ENCODE measurements around the gene MAK.
"Not testable (repeated sequence)": the region's sequence is repeated elsewhere in the genome, so short reads cannot be mapped to it uniquely, and the experiment has no call there.

MAK gene

GRCh38 chr6:10759884-10760329, 78.4 kb downstream of the MAK start:
- Histone ChIP-seq H2AFZ (ENCODE audit: low read depth, low read length) (no peak overlapping the region), H3K9me3 (ENCODE audit: insufficient read depth, low read length, severe bottlenecking) (no peaks in the 10 kb centered on the region), H4K20me1 (ENCODE audit: insufficient read depth, low read length) (no peaks in the 10 kb centered on the region; the same call in 1 of the 2 replicates), H3K4me3 (ENCODE audit: low read depth in 1 of 2, low read length in 2 of 2) (no peak overlapping the region), H3K4me1 (ENCODE audit: insufficient read depth, low read length) (no peaks in the 10 kb centered on the region), H3K27ac (ENCODE audit: low read length) (no peak overlapping the region), H3K4me2 (ENCODE audit: insufficient read depth, low read length) (no peak overlapping the region), H3K36me3 (ENCODE audit: insufficient read depth, low read length) (peaks cover 48% of the 10 kb centered on the region), H3K79me2 (ENCODE audit: insufficient read depth, low read length) (peaks cover 31% of the 10 kb centered on the region), H3K9ac (ENCODE audit: low read depth, low read length) (no peak overlapping the region), H3K27me3 (ENCODE audit: insufficient read depth, low read length, poor library complexity) (no peaks in the 10 kb centered on the region)
- ATAC-seq (ENCODE audit: insufficient read depth, low read depth): no peak
- no peak for DNase-seq
- TF ChIP-seq CTCF (IDR thresholded peaks at IDR 0.05; ENCODE audit: borderline replicate concordance, extremely low read depth, low read length, poor library complexity, severe bottlenecking): no peak
- TF ChIP-seq EZH2 (IDR thresholded peaks at IDR 0.05; ENCODE audit: borderline replicate concordance, low read depth, low read length, severe bottlenecking): no peak

- Histone ChIP-seq H3K27ac (ENCODE audit: low read length) (no peak overlapping the region), H3K9me3 (ENCODE audit: insufficient read depth, low read length, severe bottlenecking) (no peaks in the 10 kb centered on the region), H3K4me2 (ENCODE audit: insufficient read depth, low read length) (no peak overlapping the region), H3K36me3 (ENCODE audit: insufficient read depth, low read length) (peaks cover 54% of the 10 kb centered on the region), H3K4me1 (ENCODE audit: insufficient read depth, low read length) (no peaks in the 10 kb centered on the region), H3K9ac (ENCODE audit: low read depth, low read length) (no peak overlapping the region), H3K27me3 (ENCODE audit: insufficient read depth, low read length, poor library complexity) (no peaks in the 10 kb centered on the region), H3K79me2 (ENCODE audit: insufficient read depth, low read length) (peaks cover 37% of the 10 kb centered on the region), H2AFZ (ENCODE audit: low read depth, low read length) (no peak overlapping the region), H3K4me3 (ENCODE audit: low read depth in 1 of 2, low read length in 2 of 2) (no peak overlapping the region), H4K20me1 (ENCODE audit: insufficient read depth, low read length) (peaks cover 5% of the 10 kb centered on the region; the same call in 1 of the 2 replicates)
- ATAC-seq (ENCODE audit: insufficient read depth, low read depth) (peak; percentile 77), DNase-seq (no peak)
- TF ChIP-seq EZH2 (IDR thresholded peaks at IDR 0.05; ENCODE audit: borderline replicate concordance, low read depth, low read length, severe bottlenecking): no peak
- TF ChIP-seq CTCF (IDR thresholded peaks at IDR 0.05; ENCODE audit: borderline replicate concordance, extremely low read depth, low read length, poor library complexity, severe bottlenecking): peak; percentile 59
Measured at GRCh38 chr6:10759312-10759839, 79.0 kb downstream of the MAK start.

GRCh38 chr6:10756085-10756484, 82.3 kb downstream of the MAK start:
- DNase-seq: no peak
- TF ChIP-seq CTCF (IDR thresholded peaks at IDR 0.05; ENCODE audit: borderline replicate concordance, extremely low read depth, low read length, poor library complexity, severe bottlenecking) (no peak), EZH2 (IDR thresholded peaks at IDR 0.05; ENCODE audit: borderline replicate concordance, low read depth, low read length, severe bottlenecking) (no peak)

GRCh38 chr6:10751757-10752156, 86.6 kb downstream of the MAK start:
- H3K27ac ChIP-seq (ENCODE audit: low read length); ATAC-seq (ENCODE audit: insufficient read depth, low read depth); H3K9ac ChIP-seq (ENCODE audit: low read depth, low read length); H2AFZ ChIP-seq (ENCODE audit: low read depth, low read length); H3K9me3 ChIP-seq (ENCODE audit: insufficient read depth, low read length, severe bottlenecking); H3K4me2 ChIP-seq (ENCODE audit: insufficient read depth, low read length); DNase-seq; H3K27me3 ChIP-seq (ENCODE audit: insufficient read depth, low read length, poor library complexity); H3K4me3 ChIP-seq (ENCODE audit: low read depth in 1 of 2, low read length in 2 of 2): not testable (repeated sequence)
- Histone ChIP-seq H3K79me2 (ENCODE audit: insufficient read depth, low read length) (peaks cover 94% of the 10 kb centered on the region), H3K4me1 (ENCODE audit: insufficient read depth, low read length) (peaks cover 34% of the 10 kb centered on the region), H4K20me1 (ENCODE audit: insufficient read depth, low read length) (peaks cover 35% of the 10 kb centered on the region), H3K36me3 (ENCODE audit: insufficient read depth, low read length) (peaks cover 76% of the 10 kb centered on the region)

More at GRCh38 chr6:10756085-10756484, 82.3 kb downstream of the MAK start:
- Histone ChIP-seq H3K36me3 (ENCODE audit: insufficient read depth, low read length) (peaks cover 83% of the 10 kb centered on the region), H3K4me1 (ENCODE audit: insufficient read depth, low read length) (0 out of 2 replicates have a peak, but pooled peaks cover 7% of the 10 kb centered on the region), H3K4me2 (ENCODE audit: insufficient read depth, low read length) (no peak overlapping the region), H4K20me1 (ENCODE audit: insufficient read depth, low read length) (peaks cover 25% of the 10 kb centered on the region), H3K4me3 (ENCODE audit: low read depth in 1 of 2, low read length in 2 of 2) (no peak overlapping the region), H3K27me3 (ENCODE audit: insufficient read depth, low read length, poor library complexity) (no peaks in the 10 kb centered on the region), H3K79me2 (ENCODE audit: insufficient read depth, low read length) (peaks cover 69% of the 10 kb centered on the region), H3K27ac (ENCODE audit: low read length) (no peak overlapping the region), H3K9ac (ENCODE audit: low read depth, low read length) (no peak overlapping the region), H2AFZ (ENCODE audit: low read depth, low read length) (no peak overlapping the region), H3K9me3 (ENCODE audit: insufficient read depth, low read length, severe bottlenecking) (no peaks in the 10 kb centered on the region)
- no peak for ATAC-seq (ENCODE audit: insufficient read depth, low read depth)

- not testable (repeated sequence) for H3K4me3 ChIP-seq (ENCODE audit: low read depth in 1 of 2, low read length in 2 of 2); H3K9ac ChIP-seq (ENCODE audit: low read depth, low read length); H3K27me3 ChIP-seq (ENCODE audit: insufficient read depth, low read length, poor library complexity); H3K9me3 ChIP-seq (ENCODE audit: insufficient read depth, low read length, severe bottlenecking); H2AFZ ChIP-seq (ENCODE audit: low read depth, low read length); ATAC-seq (ENCODE audit: insufficient read depth, low read depth); DNase-seq; H3K27ac ChIP-seq (ENCODE audit: low read length)
- H3K36me3 ChIP-seq (ENCODE audit: insufficient read depth, low read length): peaks cover 66% of the 10 kb centered on the region
- peaks cover 35% of the 10 kb centered on the region for H4K20me1 ChIP-seq (ENCODE audit: insufficient read depth, low read length)
- peak overlapping the region; percentile 11; the same call in 1 of the 2 replicates for H3K4me2 ChIP-seq (ENCODE audit: insufficient read depth, low read length)
- H3K4me1 ChIP-seq (ENCODE audit: insufficient read depth, low read length): peaks cover 42% of the 10 kb centered on the region
- H3K79me2 ChIP-seq (ENCODE audit: insufficient read depth, low read length): peaks cover 89% of the 10 kb centered on the region
Measured at GRCh38 chr6:10750568-10750967, 87.8 kb downstream of the MAK start.

All from DND-41 (cell line).